T-helper 1 cell treated with Interleukin-12 subunit alpha and Interleukin-12 subunit beta and Interleukin-4 antibody, amounts not matched to agents 30 ng/mL and 1 ng/mL, for 36 hours (primary cell): Measurements from ENCODE around the gene GYG1. TPM values are rescaled to one million over a fixed set of nuclear protein-coding genes. Genes with fewer than 3 reads are reported as not detected.

Experiments used
- intact Hi-C: fragments of 100-400 bp; cut with micrococcal nuclease; formaldehyde crosslinking; loops from one replicate; pipeline ENCODE4 v1.15.1; 2024
- total RNA-seq: library from RNA; stranded (reverse); gene quantifications from 2 replicates; pipeline ENCODE4 v1.2.3, GENCODE V29; 2022

Gene GYG1
- 51.1 and 54.3 TPM in 2 replicates for total RNA-seq

DNA sequence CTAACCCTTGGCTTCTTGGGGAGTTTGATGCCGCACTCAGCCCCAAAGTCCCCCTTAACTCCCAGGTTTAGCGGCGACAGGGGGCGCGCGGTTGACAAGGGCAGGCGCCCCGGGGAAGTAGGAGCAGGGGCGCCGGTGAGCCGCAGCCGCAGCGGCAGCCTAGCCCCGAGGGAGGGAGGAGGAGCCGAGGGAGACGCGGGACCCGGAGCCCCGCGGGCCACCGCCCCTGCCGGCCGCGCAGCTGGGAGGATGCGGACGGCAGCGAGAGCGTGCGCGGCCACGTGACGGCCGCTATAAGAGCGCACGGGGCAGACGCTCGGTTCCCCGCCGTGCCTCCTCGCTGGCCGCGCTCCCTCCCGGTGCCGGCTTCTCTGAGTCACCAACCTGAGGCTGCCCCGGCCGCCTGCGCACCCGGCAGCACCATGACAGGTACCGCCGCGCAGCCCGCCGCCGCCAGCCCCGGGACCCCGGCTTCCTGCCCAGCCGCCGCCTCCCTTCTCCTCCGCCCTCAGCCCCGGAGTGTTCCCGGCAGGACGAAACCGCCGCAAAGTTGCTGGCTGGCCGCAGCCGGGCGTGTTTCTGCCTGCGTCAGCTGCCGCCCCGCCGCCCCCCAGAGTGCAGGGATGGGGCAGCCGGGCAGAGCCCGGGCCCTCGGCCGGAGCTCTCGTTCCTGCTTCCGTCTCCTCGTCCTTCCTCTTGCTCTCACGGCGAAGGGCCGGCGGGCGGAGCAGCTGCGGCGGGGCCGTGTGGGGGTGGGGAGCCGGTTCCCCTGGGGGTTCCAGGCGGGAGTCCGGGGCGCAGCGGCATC lies at the start of gene GYG1:
Gene GYG1, plus strand, starts transcription at position 322 of the 808 bp plus-strand sequence. Its CDS starts 101 bp downstream, at position 423.
- intact Hi-C loops = loop anchor here (1.0 to 5.0 kb wide), 11 partner anchors 8 to 1771 kb away; partner anchors contain the start of genes HLTF, HPS3, RNF13 and SIAH2

GRCh38 chr3:148943506-148944205 lies 47.7 kb upstream of the GYG1 start:
- intact Hi-C loops = loop anchor here (1.0 kb wide), 2 partner anchors 82 to 634 kb away; no protein-coding TSS in a partner anchor

- intact Hi-C loops = loop anchor here (5.0 kb wide), 1 partner anchor 218 kb away; no protein-coding TSS in a partner anchor
These were observed 46.2 kb upstream of the GYG1 start for GRCh38 chr3:148945116-148945515.

DNA sequence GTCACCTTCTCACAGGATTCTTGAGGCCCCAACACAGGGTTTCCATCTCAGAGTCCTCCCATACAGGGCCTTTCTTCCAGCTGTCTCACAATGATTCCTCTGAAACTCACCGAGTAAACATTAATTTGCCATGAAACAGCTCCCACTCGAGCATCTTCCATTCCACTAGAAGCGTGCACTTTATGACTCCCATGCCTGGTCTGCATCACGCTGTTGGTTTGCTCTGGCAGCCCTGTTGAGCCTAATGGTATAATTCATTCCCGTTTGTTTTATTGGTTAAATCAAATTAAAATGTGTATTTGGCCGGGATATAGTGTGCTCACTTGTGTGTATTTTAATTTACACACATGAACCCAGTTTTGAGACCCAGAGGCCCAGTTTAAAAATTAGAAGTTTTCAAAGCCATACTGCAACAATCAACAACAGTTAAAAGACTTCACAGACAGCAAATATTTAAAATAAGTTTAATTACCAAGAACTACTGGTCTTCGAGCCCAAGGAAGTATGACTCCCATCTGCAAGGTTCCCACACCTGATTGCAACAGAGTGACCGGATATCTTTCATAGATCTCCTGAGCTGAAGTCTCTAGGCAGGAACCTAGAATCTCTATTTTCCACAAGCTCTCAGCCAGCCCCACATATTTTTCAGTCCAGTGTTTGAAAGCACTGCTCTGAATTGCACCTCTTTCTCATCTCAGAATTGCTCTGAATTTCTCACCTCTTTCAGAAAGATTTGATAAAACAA lies 42.3 kb upstream of the GYG1 start:
- intact Hi-C loops = loop anchor here (5.0 kb wide), 1 partner anchor 222 kb away; no protein-coding TSS in a partner anchor

DNA sequence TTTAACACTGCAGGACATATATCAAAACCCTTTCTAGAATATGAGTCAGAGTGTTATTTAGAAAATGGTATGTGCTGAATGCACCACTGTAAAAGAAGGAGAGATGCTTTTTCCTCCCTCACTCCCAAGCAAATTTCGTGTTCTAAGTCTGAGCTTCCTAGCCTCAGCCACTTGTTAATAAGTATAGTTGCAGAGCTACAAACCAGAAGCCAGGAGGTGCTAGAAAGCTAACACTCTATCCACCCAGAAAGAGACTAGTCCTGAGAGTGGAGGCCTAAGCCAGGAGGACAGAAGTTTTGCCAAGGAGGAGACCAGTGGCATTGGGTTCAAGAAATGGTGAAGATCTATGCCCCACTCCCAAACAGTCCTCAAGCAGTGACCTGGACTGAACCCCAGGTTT lies 40.5 kb upstream of the GYG1 start:
- intact Hi-C loops = loop anchor here (1.0 to 10.0 kb wide), 3 partner anchors 322 to 802 kb away; partner anchors contain the start of gene COMMD2

DNA sequence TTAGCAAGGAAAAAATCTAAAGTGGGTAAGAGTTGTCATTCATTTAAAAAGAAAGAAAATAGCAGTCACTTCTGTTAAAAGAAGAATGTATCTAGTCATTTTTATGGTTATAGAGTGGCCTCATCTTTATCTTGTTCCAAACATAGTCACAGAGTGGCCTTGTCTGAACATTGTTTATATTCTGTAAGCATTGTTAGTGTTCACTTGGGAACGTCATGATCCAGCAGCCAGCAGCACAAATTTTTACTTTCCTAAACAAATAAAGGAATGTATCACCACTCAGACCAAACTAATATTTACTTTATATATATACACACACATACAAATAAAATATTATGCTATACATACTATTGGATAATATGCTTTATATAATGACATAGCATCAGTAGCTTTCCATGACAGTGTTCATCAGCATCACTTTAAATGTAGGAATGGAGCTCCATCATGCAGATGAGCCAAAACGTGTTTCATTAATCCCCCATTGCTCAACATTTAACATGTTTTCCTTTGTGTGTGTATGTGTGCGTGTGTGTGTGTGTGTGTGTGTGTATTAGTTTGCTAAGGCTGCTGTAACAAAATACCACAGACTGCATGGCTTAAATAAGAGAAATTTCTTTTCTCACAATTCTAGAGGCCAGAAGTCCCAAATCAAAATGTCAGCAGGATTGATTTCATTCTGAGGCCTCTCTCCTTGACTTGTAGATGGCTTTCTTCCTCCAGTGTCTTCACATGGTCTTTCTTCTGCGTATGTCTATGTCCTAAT lies 39.6 kb upstream of the GYG1 start:
- intact Hi-C loops = loop anchor here (1.0 to 10.0 kb wide), 3 partner anchors 322 to 801 kb away; partner anchors contain the start of gene COMMD2

DNA sequence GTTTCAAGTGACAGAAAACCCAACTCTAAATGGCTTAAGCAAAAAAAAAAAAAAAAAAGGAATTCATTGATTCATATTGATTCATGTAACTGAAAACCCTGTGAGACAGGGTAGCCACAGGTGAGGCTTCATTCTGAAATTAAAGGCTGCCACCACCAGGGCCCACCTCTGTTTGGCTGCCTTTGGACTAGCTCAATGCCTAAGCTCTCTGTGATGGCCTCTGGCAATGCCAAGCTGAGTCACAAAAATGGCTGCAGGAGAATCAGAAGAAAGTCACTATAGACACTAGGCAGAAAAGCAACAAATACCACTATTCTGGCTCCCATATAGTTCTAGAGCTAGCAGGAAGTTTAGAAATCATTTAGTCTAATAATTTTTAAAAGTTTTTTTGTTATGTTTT lies 38.2 kb upstream of the GYG1 start:
- intact Hi-C loops = loop anchor here (10.0 kb wide), 1 partner anchor 532 kb away; no protein-coding TSS in a partner anchor

DNA sequence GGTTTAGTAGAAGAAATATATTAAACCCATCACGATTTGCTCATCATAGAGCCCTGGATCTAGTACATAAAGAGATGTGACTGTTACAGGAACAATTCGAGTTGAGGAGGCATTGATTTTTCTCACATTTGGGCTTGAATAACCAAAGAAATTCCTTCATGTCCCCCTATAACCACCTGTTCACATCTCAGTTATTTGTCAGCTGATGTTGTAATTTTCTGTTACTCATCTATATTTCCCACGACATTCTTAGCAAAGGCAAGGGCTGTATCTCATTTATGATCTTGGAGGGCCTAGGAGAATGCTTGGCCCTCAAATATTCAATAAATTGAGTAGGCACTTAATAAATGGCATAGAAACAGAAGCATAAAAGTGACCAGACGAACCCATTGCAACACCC lies 36.4 kb upstream of the GYG1 start:
- intact Hi-C loops = loop anchor here (1.0 to 10.0 kb wide), 5 partner anchors 36 to 530 kb away; partner anchors contain the start of genes GYG1 and HLTF

DNA sequence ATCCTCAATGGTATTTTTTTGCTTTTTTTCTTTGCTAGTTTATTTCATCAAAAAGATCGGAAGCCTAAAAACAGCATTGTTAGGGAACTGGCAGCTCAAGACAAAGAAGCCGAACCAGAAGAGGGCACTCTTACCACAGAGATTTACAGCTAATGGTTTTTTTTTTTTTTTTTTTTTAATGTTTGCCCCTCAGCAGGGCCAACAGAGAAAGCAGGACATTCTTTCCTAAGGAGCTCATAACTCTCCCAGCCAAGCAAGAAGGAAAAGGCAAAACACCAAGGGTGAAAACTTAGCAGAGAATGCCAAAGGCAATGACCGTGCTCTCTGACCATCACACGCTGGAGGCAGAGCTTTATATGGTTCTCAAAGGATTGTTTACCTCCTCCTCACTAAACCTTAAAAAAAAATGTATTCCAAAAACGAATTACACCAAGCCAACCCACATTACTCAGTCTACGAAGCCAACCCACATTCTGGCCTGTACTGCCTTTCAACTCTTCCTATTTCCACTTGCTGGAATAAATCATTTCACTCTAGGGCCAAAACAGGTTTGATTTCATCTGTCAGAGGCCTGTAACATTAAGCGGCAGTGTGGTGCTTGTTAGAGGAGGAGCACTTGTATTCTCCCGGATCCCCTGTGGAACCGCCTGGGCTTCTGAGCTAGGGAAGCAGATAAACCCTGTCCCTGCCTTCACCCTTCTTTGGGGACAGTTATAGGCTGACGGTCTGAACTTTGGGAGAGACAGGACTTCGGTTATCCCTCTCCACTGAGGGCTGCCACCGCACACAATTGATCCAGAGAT lies 35.6 kb upstream of the GYG1 start:
- intact Hi-C loops = loop anchor here (1.0 to 10.0 kb wide), 5 partner anchors 35 to 529 kb away; partner anchors contain the start of genes GYG1 and HLTF

DNA sequence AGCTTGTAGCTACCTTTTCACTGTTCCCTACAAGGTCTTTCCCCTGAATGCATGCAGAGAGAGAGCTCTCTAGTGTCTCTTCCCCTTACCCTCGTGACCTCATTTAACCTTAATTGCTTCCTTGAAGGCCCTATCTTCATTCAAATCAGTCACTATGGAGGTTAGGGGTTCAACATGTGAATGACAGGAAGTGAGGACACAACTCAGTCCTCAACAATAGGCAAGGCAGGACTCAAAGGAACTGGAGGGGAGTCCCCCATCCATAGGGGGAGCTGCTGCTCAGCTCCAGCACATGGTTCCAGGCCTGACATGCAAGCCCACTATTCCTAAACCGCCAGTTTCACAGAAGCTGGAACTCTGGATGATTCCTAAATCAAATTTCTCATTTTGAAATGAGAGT lies 33.8 kb upstream of the GYG1 start:
- intact Hi-C loops = loop anchor here (10.0 kb wide), 1 partner anchor 527 kb away; no protein-coding TSS in a partner anchor

DNA sequence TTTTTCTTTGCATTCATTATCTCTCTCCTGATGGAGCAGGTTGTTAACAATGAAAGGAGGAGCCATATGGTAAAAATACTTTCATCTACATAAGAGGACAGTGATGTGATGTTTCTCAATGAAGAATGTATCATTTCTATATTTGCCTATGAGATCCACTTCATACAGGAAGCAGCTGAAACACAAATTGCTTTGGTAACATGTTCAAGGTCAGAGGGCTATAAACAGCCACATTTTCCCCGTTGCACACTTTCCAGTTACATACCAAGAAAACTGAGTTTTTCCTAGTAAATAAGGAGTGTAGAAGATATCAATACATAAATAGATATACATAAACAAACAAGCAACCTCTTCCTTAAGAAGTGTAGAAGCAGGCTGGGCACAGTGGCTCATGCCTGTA lies 32.6 kb upstream of the GYG1 start:
- intact Hi-C loops = loop anchor here (10.0 kb wide), 1 partner anchor 526 kb away; no protein-coding TSS in a partner anchor

- intact Hi-C loops = no loop called here
These were observed 28.8 kb upstream of the GYG1 start for GRCh38 chr3:148962513-148962912.

- intact Hi-C loops = no loop called here
These were observed 26.5 kb upstream of the GYG1 start for GRCh38 chr3:148964809-148965208.

- intact Hi-C loops = no loop called here
These were observed 23.0 kb upstream of the GYG1 start for GRCh38 chr3:148968321-148968720.

GRCh38 chr3:148970271-148970670 lies 21.1 kb upstream of the GYG1 start:
- intact Hi-C loops = no loop called here

GRCh38 chr3:148971401-148972163 lies 19.8 kb upstream of the GYG1 start:
- intact Hi-C loops = no loop called here

DNA sequence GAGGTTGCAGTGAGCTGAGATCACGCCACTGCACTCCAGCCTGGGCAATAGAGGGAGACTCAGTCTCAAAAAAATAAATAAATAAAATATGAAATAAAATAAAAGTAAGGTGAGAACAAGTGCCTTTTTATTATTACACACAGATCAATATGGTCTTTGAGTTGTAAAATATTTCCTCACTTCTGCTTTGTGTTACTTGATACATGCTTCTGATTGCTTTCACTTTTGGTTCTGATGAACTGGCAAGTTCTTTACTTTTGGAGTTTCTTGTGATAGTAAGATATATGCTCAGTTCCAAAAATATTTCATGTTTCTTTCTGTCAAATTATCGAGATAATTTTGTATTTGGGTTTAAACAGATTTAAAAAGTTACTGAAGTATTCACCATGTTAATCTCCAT lies 16.6 kb upstream of the GYG1 start:
- intact Hi-C loops = loop anchor here (1.0 kb wide), 1 partner anchor 16 kb away; no protein-coding TSS in a partner anchor

DNA sequence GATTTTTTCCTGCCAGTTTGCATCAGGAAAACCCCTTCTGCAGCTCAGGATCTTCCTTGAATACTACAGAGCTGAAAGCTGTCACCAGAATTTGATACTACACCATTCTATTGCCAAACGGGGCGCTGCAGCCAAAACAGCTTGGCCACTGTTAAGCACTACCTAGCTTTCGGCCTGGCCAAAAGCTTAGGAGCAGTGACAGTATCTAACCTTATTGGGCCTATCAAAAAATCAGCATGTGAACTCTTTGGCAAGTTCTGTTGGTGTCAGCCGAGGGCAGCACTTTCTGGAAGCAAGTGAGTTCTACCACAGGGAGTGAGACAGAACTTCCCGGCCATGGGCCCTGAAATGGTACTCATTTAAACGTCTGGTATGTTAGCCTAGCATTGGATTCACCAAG lies 16.1 kb upstream of the GYG1 start:
- intact Hi-C loops = no loop called here

- intact Hi-C loops = no loop called here
These were observed 15.6 kb upstream of the GYG1 start for GRCh38 chr3:148975696-148976095.
